Endodermal cell (in vitro differentiated cells): ENCODE results near the gene HSDL2. TPM values are rescaled to one million over a fixed set of nuclear protein-coding genes. Genes with fewer than 3 reads are reported as not detected.

Experiments
- DNase-seq: peaks from one replicate; pipeline ENCODE4 v3.0.0-alpha.2; 2017
- H3K27ac ChIP-seq: 2 replicates; pipeline ENCODE4 v1.5.1; 2013; ENCODE audit warnings: mild to moderate bottlenecking, low read depth, low read length, moderate library complexity
- H3K27me3 ChIP-seq: 2 replicates; pipeline ENCODE4 v1.6.1; 2013; ENCODE audit warnings: mild to moderate bottlenecking, low read length, moderate library complexity; ENCODE audit not compliant: insufficient read depth, control insufficient read depth, poor library complexity, severe bottlenecking
- H3K36me3 ChIP-seq: 2 replicates; pipeline ENCODE4 v1.7.0; 2013; ENCODE audit warnings: mild to moderate bottlenecking, low read length, moderate library complexity; ENCODE audit not compliant: control insufficient read depth, insufficient read depth
- H3K4me1 ChIP-seq: one replicate; pipeline ENCODE4 v1.7.0; 2013; ENCODE audit warnings: low read length; ENCODE audit not compliant: control insufficient read depth, insufficient read depth
- H3K4me3 ChIP-seq: 2 replicates; pipeline ENCODE4 v1.5.1; 2013; ENCODE audit warnings: mild to moderate bottlenecking, low read length, moderate library complexity
- H3K9ac ChIP-seq: 2 replicates; pipeline ENCODE4 v1.6.1; 2013; ENCODE audit warnings: mild to moderate bottlenecking, low read length, moderate library complexity; ENCODE audit not compliant: poor library complexity, severe bottlenecking; ENCODE audit errors: extremely low read depth
- H3K9me3 ChIP-seq: 2 replicates; pipeline ENCODE4 v1.6.1; 2013; ENCODE audit warnings: mild to moderate bottlenecking, low read length, moderate library complexity; ENCODE audit not compliant: control insufficient read depth
- H3K27ac Mint-ChIP-seq: 2 replicates; pipeline ENCODE4 v1.8.0; 2020; ENCODE audit warnings: mixed read lengths
- H3K27me3 Mint-ChIP-seq: 2 replicates; pipeline ENCODE4 v1.8.0; 2021; ENCODE audit warnings: mild to moderate bottlenecking, mixed read lengths; ENCODE audit not compliant: insufficient read depth
- H3K36me3 Mint-ChIP-seq: 2 replicates; pipeline ENCODE4 v1.8.0; 2020; ENCODE audit warnings: low read depth, mixed read lengths
- H3K4me1 Mint-ChIP-seq: 2 replicates; pipeline ENCODE4 v1.8.0; 2020; ENCODE audit warnings: mixed read lengths
- H3K4me3 Mint-ChIP-seq: 2 replicates; pipeline ENCODE4 v1.8.0; 2020; ENCODE audit warnings: mild to moderate bottlenecking, moderate library complexity, mixed read lengths
- H3K9me3 Mint-ChIP-seq: 2 replicates; pipeline ENCODE4 v1.8.0; 2020; ENCODE audit warnings: mild to moderate bottlenecking, mixed read lengths
- CTCF ChIP-seq: fragments of 200-600 bp; sonication (generic); conservative IDR thresholded peaks from 2 replicates; pipeline ENCODE4 v1.5.0; 2021; ENCODE audit warnings: antibody characterized with exemption, mild to moderate bottlenecking
- WGBS, 2 experiments: methylation state at CpG; one replicate each; pipeline versions ENCODE4 v1.1.5 to v1.1.7; 2013; ENCODE audit warnings: missing lambda C conversion rate in 2 of 2, mixed read lengths in 1 of 2; ENCODE audit not compliant: insufficient coverage in 1 of 2, insufficient read length in 1 of 2; 5-methylcytosine and 5-hydroxymethylcytosine counted together
- total RNA-seq, 2 donors: library from RNA; stranded (reverse); fragmentation: NEBNext Ultra II Directional in 1 of 2; extraction: Animal tissue kit (Norgen Biotek cat#: 25700) in 1 of 2; gene quantifications; 2 replicates in 1 of 2; 3 replicates in 1 of 2; pipeline ENCODE4 v1.2.1, GENCODE V29; 2021

Gene HSDL2
- total RNA-seq, 2 donors from 2014 or later = 22.5 to 29.1 TPM

- Histone ChIP-seq H3K4me3 (no peak overlapping the region), H3K27me3 (no peaks in the 10 kb centered on the region), H3K27ac (no peak overlapping the region), H3K4me1 (no peaks in the 10 kb centered on the region), H3K36me3 (no peaks in the 10 kb centered on the region), H3K9me3 (peaks cover 13% of the 10 kb centered on the region), H3K9ac (no peak overlapping the region)
- Mint-ChIP-seq H3K27me3 (no peaks in the 10 kb centered on the region), H3K9me3 (peaks cover 15% of the 10 kb centered on the region), H3K4me3 (no peak overlapping the region), H3K36me3 (peaks cover 30% of the 10 kb centered on the region), H3K4me1 (peaks cover 1% of the 10 kb centered on the region), H3K27ac (no peak overlapping the region)
- no peak for TF ChIP-seq CTCF
- no peak for DNase-seq
- 100% methylated on average over 2 of the region's 2 CpGs for WGBS, 2 experiments
These were observed 94.1 kb downstream of the HSDL2 start for GRCh38 chr9:112473986-112474385.

DNA sequence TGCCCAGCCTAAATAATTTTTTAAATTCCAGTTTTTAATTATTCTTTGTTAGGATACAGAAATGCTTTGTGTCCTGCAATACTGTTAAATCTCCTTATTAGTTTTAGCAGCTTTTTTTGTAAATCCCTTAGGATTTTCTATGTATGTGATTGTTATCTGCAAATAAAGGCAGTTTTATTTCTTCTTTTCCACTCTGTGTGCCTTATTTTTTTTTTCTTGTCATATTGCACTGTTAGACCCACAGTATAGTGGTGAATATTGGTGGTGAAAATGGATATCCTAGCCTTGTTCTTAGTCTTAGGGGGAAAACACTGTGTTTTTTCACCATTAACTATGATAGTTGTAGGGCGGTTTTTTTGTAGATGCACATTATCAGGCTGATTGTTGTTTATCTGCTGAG, 95.4 kb downstream of the HSDL2 start:
- H3K36me3 ChIP-seq = no peaks in the 10 kb centered on the region
- H3K9ac ChIP-seq = no peak overlapping the region
- H3K27me3 ChIP-seq = no peaks in the 10 kb centered on the region
- Mint-ChIP-seq H3K27me3 (no peaks in the 10 kb centered on the region), H3K27ac (no peak overlapping the region), H3K9me3 (peaks cover 15% of the 10 kb centered on the region), H3K36me3 (peaks cover 32% of the 10 kb centered on the region), H3K4me1 (peaks cover 1% of the 10 kb centered on the region), H3K4me3 (no peak overlapping the region)
- no peak for DNase-seq
- 100% methylated on average over 1 of the region's 1 CpG; no CpG with 5 or more reads in 1 of the 2 experiments for WGBS, 2 experiments
- no peaks in the 10 kb centered on the region for H3K4me1 ChIP-seq
- peaks cover 13% of the 10 kb centered on the region for H3K9me3 ChIP-seq
- no peak for TF ChIP-seq CTCF
- no peak overlapping the region for H3K27ac ChIP-seq
- no peak overlapping the region for H3K4me3 ChIP-seq

- Histone ChIP-seq H3K9ac (no peak overlapping the region), H3K36me3 (no peaks in the 10 kb centered on the region), H3K4me1 (no peaks in the 10 kb centered on the region), H3K27ac (no peak overlapping the region), H3K27me3 (no peaks in the 10 kb centered on the region), H3K4me3 (no peak overlapping the region), H3K9me3 (peaks cover 13% of the 10 kb centered on the region)
- no peak overlapping the region for H3K4me3 Mint-ChIP-seq
- H3K36me3 Mint-ChIP-seq = peaks cover 31% of the 10 kb centered on the region
- H3K9me3 Mint-ChIP-seq = peaks cover 15% of the 10 kb centered on the region
- no peak overlapping the region for H3K27ac Mint-ChIP-seq
- no peak for DNase-seq
- H3K4me1 Mint-ChIP-seq = no peaks in the 10 kb centered on the region
- TF ChIP-seq CTCF = no peak
- H3K27me3 Mint-ChIP-seq = no peaks in the 10 kb centered on the region
- WGBS, 2 experiments = 98 to 100% methylated on average over 1 to 2 of the region's 2 CpGs
These were observed 97.4 kb downstream of the HSDL2 start for GRCh38 chr9:112477330-112477729.
